TTC549 (cell line): ENCODE results near the gene HOXD12.

Experiments
- FAIRE-seq: peaks from 2 replicates; lab custom pipeline; 2012; peaks lifted over from hg19 to GRCh38; lab: Jason Lieb, UNC

Gene HOXD12

GRCh38 chr2:176132205-176133171 lies 32.9 kb downstream of the HOXD12 start:
- FAIRE-seq, result peak; percentile 73

- FAIRE-seq, result no peak
Observed at GRCh38 chr2:176133389-176133788, 33.8 kb downstream of the HOXD12 start.

GRCh38 chr2:176134035-176134434 lies 34.4 kb downstream of the HOXD12 start:
- FAIRE-seq, result no peak

GRCh38 chr2:176135035-176135440 lies 35.4 kb downstream of the HOXD12 start:
- FAIRE-seq, result no peak

GRCh38 chr2:176136374-176137251 lies 37.0 kb downstream of the HOXD12 start:
- FAIRE-seq, result peak; percentile 56

GRCh38 chr2:176137252-176137580 lies 37.6 kb downstream of the HOXD12 start:
- FAIRE-seq, result no peak

GRCh38 chr2:176137906-176138305 lies 38.3 kb downstream of the HOXD12 start:
- FAIRE-seq, result no peak

GRCh38 chr2:176138526-176138922 lies 38.9 kb downstream of the HOXD12 start:
- no peak for FAIRE-seq

GRCh38 chr2:176138923-176139660 lies 39.5 kb downstream of the HOXD12 start:
- FAIRE-seq, result no peak

GRCh38 chr2:176139661-176140512 lies 40.3 kb downstream of the HOXD12 start:
- no peak for FAIRE-seq

GRCh38 chr2:176140513-176141317 lies 41.1 kb downstream of the HOXD12 start:
- FAIRE-seq, result no peak

GRCh38 chr2:176142281-176142680 lies 42.7 kb downstream of the HOXD12 start:
- no peak for FAIRE-seq

- FAIRE-seq, result no peak
Observed at GRCh38 chr2:176145085-176145969, 45.7 kb downstream of the HOXD12 start.

GRCh38 chr2:176146101-176146500 lies 46.5 kb downstream of the HOXD12 start:
- FAIRE-seq, result no peak

- FAIRE-seq, result no peak
Observed at GRCh38 chr2:176146645-176147044, 47.0 kb downstream of the HOXD12 start.

- no peak for FAIRE-seq
Observed at GRCh38 chr2:176147210-176147799, 47.7 kb downstream of the HOXD12 start.

- FAIRE-seq, result no peak
Observed at GRCh38 chr2:176147800-176148496, 48.4 kb downstream of the HOXD12 start.

GRCh38 chr2:176148751-176149421 lies 49.3 kb downstream of the HOXD12 start:
- no peak for FAIRE-seq
